ENCODE data around the gene TMEM175.

The TMEM175 gene

DNA sequence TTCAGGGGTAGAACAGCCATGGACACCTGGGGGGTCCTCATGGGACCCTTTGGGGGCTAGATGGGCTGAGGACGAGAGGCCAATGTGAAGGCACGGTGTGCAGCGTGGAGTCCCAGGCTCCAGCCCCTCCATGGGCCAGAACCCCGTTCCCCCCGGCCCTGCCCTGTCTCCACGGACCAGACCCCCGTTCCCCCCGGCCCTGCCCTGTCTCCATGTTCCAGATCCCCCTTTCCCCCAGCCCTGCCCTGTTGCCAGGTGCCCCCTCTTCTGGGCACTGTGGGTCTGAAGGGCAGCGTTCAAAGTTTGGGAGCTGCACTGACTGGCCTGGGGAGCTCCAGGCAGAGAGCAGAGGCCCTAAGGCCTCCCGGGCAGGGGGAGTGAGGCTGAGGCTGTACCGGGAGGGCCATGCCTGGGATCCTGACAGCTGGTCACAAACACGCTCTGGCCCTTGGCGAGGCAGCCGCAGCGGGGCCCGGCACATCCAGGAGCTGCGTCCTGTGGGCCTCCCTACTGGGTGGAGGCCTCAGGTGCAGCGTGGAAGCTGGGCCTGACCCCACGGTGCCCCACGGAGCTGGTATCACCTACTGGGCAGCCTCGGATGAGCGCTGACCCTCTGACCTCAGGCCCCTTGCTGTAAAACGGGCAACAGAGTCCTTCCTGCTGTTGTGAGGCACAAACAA lies 32.2 kb downstream of the TMEM175 start:
- TF ChIP-seq POLR2AphosphoS5 (IDR thresholded peaks at IDR 0.05; ENCODE audit: low read depth, low read length) (no peak), POLR2A (IDR thresholded peaks at IDR 0.05; ENCODE audit: low read depth, low read length) (no peak), TAF1 (IDR thresholded peaks at IDR 0.05; ENCODE audit: borderline replicate concordance, low read depth, low read length) (no peak)
- no peak for FAIRE-seq

DNA sequence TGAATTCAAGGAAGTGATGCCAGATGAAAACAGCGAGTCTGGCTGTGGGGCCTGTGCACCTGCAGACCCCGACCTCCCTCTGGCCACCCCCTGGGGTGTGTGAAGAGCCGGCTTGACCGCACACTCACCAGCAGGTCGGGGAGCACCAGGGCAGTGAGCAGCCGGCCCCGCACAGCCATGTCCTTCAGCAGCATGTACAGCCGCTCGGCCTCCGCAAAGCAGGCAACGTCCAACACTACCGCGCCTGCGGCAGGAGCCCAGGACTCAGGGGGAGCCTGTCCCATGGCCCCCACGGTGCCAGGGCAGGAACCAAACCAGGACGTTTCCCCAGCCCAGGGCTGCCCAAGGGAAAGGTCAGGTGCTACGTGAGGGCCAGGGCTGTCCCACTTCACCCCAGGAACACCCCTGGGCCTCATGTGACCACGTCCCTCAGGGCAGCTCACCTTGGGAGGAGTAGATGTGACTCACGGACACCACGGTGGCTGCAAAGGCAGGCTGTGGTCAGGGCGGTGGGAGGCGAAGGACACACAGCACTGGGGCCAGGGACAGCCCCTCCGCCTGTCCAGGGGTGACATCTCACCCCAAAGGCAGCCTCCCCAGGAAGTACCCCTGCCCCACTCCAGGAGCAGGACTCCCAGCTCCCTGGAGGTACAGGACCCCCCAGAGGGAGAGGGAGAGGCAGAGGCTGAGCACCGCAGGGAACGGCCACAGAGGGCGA lies 32.9 kb downstream of the TMEM175 start:
- DNase-seq (ENCODE audit: insufficient read length) (no peak), FAIRE-seq (no peak)
- no peak for TF ChIP-seq POLR2AphosphoS5 (IDR thresholded peaks at IDR 0.05; ENCODE audit: low read depth, low read length)
- TF ChIP-seq TAF1 (IDR thresholded peaks at IDR 0.05; ENCODE audit: borderline replicate concordance, low read depth, low read length): no peak
- TF ChIP-seq POLR2A (IDR thresholded peaks at IDR 0.05; ENCODE audit: low read depth, low read length): no peak

More for the DNA sequence above, 32.2 kb downstream of the TMEM175 start:
- no peak for DNase-seq (ENCODE audit: insufficient read length)

DNA sequence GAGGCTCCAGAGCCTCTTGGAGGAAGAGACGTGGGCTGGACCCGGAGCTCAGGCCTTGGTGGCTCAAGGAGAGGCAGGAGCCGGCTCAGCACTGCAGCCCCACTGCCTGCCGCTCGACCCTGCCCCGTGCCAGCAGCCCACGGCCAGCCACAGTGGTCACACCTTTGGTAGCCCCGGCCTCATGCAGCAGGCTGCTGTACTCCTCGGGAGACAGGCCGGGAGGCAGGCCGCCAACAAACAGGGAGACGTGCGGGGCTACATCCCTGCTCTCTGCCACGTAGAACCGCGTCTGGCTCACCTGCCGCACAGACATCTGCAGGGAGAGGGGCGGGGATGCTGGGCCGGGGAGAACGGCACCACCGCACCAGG lies 33.5 kb downstream of the TMEM175 start:
- TF ChIP-seq POLR2A (IDR thresholded peaks at IDR 0.05; ENCODE audit: low read depth, low read length) (no peak), POLR2AphosphoS5 (IDR thresholded peaks at IDR 0.05; ENCODE audit: low read depth, low read length) (no peak), TAF1 (IDR thresholded peaks at IDR 0.05; ENCODE audit: borderline replicate concordance, low read depth, low read length) (no peak)
- FAIRE-seq (no peak), DNase-seq (ENCODE audit: insufficient read length) (no peak)

DNA sequence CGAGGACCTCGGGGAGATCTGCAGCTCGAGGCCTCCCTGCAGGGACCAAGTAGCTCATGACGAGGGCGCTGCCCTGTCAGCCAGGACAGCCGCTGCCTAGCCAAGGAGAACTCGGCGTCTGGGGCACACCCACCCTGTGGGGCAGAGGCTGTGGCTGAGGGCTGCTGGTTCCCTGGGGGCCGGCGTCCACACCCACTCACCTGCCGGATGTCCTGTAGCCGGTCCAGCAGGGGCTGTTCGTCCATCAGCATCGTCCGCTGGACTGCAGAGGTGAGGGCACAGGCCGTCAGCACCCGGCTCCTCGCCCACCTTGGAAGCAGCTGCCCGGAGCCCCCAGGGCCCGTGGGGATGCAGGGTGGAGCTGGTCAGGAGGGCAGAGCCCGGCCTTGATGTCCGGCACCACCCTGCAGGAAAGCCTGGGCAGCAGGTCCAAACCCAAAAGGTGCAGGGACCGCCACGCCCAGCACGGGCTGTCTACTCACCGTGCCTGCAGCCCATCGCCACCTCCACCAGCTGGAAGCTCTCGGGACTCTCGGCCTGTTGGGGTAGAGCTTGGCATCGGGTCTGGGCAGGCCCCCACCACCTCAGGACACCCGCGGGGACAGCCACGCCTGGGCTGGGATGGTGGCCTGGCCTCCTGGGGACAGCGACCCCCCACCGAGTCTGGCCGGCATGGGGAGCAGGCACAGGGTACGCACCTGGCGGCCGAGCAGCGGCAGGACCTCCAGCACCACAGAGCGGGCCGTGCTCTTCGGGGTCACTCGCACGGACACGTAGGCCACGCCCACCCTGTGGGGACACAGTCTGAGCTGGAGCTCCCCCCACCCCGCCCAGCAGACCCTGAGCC lies 34.2 kb downstream of the TMEM175 start:
- FAIRE-seq (no peak), DNase-seq (ENCODE audit: insufficient read length) (no peak)
- no peak for TF ChIP-seq POLR2A (IDR thresholded peaks at IDR 0.05; ENCODE audit: low read depth, low read length)
- no peak for TF ChIP-seq TAF1 (IDR thresholded peaks at IDR 0.05; ENCODE audit: borderline replicate concordance, low read depth, low read length)
- no peak for TF ChIP-seq POLR2AphosphoS5 (IDR thresholded peaks at IDR 0.05; ENCODE audit: low read depth, low read length)

DNA sequence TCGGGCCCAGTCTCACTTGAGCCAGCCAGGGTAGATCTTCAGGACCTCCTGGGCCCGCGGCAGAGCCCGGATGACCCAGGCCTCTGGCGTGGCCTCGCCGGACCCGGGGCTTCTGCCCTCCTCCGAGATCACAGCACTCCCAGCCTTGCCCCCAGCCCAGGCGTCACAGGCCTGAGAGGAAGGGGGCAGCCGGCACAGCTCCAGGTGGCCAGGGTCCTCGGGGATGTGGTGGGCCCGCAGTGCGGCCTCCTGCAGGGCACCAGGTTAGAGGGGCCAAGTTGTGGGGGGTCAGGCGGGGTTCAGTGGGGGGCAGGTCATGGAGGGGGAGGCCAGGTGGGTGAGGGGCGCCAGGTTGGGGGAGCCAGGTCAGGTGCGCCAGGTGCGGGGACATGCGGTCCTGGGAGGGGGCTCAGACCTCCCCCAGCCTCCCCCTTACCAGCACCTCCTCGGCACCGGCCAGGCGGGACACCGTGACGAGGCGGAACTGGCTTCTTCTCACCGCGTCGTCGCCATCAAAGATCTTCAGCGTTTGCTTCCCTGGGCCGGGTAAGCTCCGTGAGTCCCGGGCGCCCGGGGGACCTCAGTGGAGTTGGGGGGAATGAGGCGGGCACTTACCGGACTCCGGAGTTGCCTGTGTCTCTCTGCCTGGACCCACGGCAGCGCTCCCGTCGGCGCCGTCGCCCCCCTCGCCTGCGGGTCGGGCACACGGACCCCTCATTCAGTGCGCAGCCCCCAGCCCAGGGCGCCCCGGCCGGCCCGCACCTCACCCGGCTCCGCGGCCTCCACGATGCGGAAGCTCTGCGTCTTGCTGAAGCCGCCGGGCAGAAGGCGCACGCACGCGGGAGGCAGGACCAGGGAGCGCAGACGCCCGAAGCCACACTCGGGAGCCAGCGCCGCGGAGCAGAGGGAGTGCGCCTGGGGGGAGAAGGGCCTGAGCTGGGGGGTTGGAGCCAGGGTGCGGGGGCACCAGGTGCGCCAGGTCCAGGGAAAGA lies 35.1 kb downstream of the TMEM175 start:
- DNase-seq (ENCODE audit: insufficient read length) (no peak), FAIRE-seq (no peak)
- TF ChIP-seq POLR2A (IDR thresholded peaks at IDR 0.05; ENCODE audit: low read depth, low read length) (no peak), POLR2AphosphoS5 (IDR thresholded peaks at IDR 0.05; ENCODE audit: low read depth, low read length) (no peak), TAF1 (IDR thresholded peaks at IDR 0.05; ENCODE audit: borderline replicate concordance, low read depth, low read length) (no peak)

DNA sequence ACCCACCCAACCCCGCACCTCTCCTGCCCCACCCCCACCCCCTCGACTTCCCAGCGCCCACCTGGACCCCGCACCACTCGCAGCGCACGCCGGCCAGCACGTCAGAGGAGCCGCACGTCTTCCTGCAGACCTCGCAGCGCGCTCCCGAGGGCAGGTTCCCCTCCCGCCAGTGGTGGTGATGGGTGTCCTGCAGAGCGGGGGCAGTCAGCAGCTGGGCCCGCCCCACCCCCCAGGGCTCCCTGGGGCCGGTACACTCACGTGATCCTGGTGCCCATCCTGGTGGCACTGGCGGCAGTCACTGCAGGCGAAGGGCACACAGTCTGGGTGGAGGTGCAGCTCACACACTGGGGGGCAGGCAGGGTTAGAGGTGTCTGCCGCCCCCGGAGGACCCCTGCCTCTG lies 36.0 kb downstream of the TMEM175 start:
- DNase-seq (ENCODE audit: insufficient read length) (no peak), FAIRE-seq (no peak)
- TF ChIP-seq TAF1 (IDR thresholded peaks at IDR 0.05; ENCODE audit: borderline replicate concordance, low read depth, low read length) (no peak), POLR2AphosphoS5 (IDR thresholded peaks at IDR 0.05; ENCODE audit: low read depth, low read length) (no peak)

DNA sequence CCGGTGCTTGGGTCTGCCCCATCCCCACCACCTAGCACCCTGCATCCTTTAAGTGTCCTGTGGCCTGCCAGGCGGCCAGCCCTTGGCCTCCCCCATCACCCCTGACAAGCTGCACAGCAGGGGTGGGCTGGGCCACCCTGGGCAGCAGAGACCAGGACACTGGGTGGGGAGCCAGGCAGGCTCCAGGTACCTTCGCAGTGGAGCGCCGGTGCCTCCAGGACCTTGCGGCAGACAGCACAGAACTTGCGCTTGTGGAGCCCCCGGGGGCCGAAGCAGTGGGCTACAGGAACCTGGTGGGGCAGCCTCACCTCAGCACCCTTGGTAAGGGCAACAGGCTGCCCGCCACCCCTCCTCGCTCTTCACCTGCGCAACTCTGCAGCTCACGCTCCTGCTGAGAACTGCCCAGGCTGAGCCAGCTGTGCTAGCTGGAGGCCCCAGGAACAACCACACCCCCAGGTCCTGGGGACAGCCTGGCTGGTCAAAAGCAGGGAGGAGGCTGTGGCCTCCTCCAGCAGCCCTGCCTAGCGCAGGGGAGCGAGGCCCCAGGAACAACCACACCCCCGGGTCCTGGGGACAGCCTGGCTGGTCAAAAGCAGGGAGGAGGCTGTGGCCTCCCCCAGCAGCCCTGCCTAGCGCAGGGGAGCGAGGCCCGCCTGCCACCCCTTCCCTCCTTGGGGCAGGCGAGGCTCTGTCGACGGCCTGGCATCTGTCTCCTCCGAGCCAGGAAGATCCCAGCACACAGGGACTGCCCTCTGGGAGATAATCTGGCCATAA lies 36.5 kb downstream of the TMEM175 start:
- DNase-seq (ENCODE audit: insufficient read length): no peak
- no peak for FAIRE-seq
- no peak for TF ChIP-seq POLR2A (IDR thresholded peaks at IDR 0.05; ENCODE audit: low read depth, low read length)
- no peak for TF ChIP-seq TAF1 (IDR thresholded peaks at IDR 0.05; ENCODE audit: borderline replicate concordance, low read depth, low read length)

DNA sequence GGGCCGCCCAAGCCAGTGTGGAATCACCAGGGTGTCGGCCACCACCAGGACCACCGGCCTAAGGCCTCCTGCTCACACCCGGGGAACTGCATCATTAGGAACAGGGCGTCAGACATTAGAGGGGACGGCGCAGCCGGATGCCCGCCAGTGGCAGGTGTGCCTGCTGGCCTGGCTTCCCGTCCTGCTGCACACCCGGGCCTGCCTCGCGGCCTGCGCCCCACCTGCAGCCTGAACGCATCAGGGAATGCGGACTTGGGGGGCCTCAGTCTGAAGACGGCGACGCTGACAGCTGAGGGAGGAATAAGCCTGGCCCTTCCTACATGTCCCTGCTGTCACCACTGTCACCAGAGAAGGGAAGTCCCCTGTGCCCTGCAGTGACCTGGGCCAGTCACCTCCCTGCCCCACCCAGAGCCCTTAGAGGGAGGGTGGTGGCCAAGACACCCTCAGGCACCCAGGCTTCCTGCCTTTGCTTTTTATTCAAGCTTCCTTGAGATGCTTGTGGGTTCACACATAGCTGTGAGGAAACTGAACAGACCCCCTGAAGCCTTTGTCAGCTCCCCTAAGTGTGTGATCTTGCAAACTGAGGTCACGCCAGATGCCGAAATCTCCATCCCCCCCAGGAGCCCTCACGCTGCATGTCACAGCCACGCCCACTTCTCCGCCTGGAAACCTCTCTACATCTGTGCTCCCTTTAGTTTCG lies 37.9 kb downstream of the TMEM175 start:
- no peak for TF ChIP-seq TAF1 (IDR thresholded peaks at IDR 0.05; ENCODE audit: borderline replicate concordance, low read depth, low read length)
- TF ChIP-seq POLR2A (IDR thresholded peaks at IDR 0.05; ENCODE audit: low read depth, low read length): no peak
- TF ChIP-seq POLR2AphosphoS5 (IDR thresholded peaks at IDR 0.05; ENCODE audit: low read depth, low read length): no peak

DNA sequence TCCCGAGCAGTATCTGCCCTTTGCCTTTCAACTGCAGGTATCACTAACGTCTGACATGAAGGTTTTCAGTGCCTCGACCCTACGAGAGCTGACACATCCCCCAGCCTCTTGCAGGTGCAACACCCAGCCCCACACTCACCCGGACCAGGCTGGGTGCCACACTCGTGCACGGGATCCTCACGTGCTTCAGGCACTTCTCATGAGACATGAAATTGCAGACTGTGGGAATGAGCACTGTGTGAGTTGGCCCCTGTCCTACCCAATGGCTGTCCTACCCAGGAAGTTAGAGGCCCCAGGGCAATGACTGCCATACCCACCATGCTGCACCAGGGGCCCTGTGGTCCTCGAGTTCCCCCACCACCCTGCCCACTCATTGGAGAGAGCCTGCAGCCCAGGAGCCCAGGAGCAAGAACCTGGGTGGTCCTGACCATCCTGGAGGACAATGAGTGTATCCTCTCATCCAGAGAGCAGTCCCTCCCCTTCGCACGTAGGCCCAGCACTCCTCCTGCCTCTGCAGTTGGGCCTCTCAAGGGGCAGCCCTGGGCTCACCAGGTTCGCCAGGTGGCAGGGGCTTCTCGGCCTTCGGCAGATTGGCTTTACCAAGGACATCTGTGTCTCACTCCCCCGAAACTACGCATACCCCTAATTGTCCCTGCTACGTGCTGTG lies 38.7 kb downstream of the TMEM175 start:
- no peak for DNase-seq (ENCODE audit: insufficient read length)
- no peak for FAIRE-seq
- no peak for TF ChIP-seq TAF1 (IDR thresholded peaks at IDR 0.05; ENCODE audit: borderline replicate concordance, low read depth, low read length)
- no peak for TF ChIP-seq POLR2AphosphoS5 (IDR thresholded peaks at IDR 0.05; ENCODE audit: low read depth, low read length)
- TF ChIP-seq POLR2A (IDR thresholded peaks at IDR 0.05; ENCODE audit: low read depth, low read length): no peak

More for the DNA sequence above, 37.9 kb downstream of the TMEM175 start:
- FAIRE-seq (no peak), DNase-seq (ENCODE audit: insufficient read length) (no peak)
